ENCODE results near the gene MS4A14.

Gene MS4A14

DNA sequence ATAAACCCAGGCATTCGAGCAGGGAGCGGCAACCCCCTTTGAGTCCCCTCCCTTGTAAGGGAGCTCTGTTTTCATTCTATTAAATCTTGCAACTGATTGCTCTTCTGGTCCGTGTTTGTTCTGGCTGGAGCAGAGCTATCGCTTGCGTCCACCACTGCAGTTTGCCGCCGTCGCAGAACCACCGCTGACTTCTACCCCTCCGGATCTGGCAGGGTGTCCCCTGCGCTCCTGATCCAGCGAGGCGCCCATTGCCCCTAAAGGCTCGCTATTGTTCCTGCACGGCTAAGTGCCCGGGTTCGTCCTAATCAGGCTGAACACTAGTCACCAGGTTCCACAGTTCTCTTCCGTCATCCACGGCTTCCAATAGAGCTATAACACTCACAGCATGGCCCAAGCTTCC lies 28.4 kb upstream of the MS4A14 start:
- Histone ChIP-seq H4K20me1 (ENCODE audit: control insufficient read depth, insufficient read depth, low read depth, low read length) (no peaks in the 10 kb centered on the region), H3K9me3 (ENCODE audit: control insufficient read depth, insufficient read depth, low read length) (peaks cover 14% of the 10 kb centered on the region; the same call in 1 of the 2 replicates), H3K79me2 (ENCODE audit: control insufficient read depth, low read length) (no peaks in the 10 kb centered on the region), H3K36me3 (ENCODE audit: control insufficient read depth, low read length) (0 out of 2 replicates have a peak, but pooled peaks cover 3% of the 10 kb centered on the region), H3K27me3 (ENCODE audit: control insufficient read depth, low read length) (no peaks in the 10 kb centered on the region), H3K9me2 (replicated peaks; ENCODE audit: control insufficient read depth, low read length) (no peaks in the 10 kb centered on the region), H3K4me1 (ENCODE audit: control insufficient read depth, low read length) (peaks cover 41% of the 10 kb centered on the region), H3K4me2 (ENCODE audit: low read length) (no peak overlapping the region), H3K4me3 (ENCODE audit: low read length) (no peak overlapping the region), H3K27ac (ENCODE audit: low read depth, low read length) (no peak overlapping the region), H3F3A (ENCODE audit: control insufficient read depth, insufficient read depth) (no peaks in the 10 kb centered on the region)
- TF ChIP-seq, protein P1, sequence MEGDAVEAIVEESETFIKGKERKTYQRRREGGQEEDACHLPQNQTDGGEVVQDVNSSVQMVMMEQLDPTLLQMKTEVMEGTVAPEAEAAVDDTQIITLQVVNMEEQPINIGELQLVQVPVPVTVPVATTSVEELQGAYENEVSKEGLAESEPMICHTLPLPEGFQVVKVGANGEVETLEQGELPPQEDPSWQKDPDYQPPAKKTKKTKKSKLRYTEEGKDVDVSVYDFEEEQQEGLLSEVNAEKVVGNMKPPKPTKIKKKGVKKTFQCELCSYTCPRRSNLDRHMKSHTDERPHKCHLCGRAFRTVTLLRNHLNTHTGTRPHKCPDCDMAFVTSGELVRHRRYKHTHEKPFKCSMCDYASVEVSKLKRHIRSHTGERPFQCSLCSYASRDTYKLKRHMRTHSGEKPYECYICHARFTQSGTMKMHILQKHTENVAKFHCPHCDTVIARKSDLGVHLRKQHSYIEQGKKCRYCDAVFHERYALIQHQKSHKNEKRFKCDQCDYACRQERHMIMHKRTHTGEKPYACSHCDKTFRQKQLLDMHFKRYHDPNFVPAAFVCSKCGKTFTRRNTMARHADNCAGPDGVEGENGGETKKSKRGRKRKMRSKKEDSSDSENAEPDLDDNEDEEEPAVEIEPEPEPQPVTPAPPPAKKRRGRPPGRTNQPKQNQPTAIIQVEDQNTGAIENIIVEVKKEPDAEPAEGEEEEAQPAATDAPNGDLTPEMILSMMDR (IDR thresholded peaks at IDR 0.05; ENCODE audit: low read depth, low read length, poor library complexity, severe bottlenecking) = no peak
- no peak for TF ChIP-seq EZH2phosphoT487 (IDR thresholded peaks at IDR 0.05; ENCODE audit: borderline replicate concordance, low read length)

DNA sequence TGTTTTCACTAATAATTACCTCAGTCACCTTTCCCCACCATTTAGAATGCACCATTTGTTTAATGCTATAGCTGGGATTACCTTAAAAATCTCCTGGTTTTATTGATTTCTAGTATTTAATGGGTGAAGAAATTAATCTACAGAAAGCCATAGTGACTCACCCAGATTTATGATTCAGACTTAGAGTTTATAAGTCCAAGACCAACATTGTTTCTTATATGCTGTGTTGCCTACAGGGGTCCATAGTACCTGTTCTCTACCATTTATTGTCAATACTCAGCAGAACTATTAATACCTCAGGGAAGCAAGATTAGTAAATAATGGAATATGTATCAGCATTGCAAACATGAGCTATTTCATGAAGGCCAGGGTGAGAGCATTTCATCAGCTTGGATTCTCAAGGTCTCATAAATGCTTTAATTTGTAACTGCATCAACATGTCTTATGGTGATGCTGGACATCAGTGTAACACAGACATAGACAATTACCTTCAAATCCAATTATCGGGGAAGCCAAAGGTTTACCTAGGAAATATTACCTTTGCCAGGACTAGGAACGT lies 25.9 kb upstream of the MS4A14 start:
- no peak overlapping the region for H3K27ac ChIP-seq (ENCODE audit: low read depth, low read length)
- no peaks in the 10 kb centered on the region for H4K20me1 ChIP-seq (ENCODE audit: control insufficient read depth, insufficient read depth, low read depth, low read length)
- no peaks in the 10 kb centered on the region for H3K79me2 ChIP-seq (ENCODE audit: control insufficient read depth, low read length)
- 0 out of 2 replicates have a peak, but pooled peaks cover under 1% of the 10 kb centered on the region for H3K36me3 ChIP-seq (ENCODE audit: control insufficient read depth, low read length)
- no peak overlapping the region for H3K4me2 ChIP-seq (ENCODE audit: low read length)
- H3K9me3 ChIP-seq (ENCODE audit: control insufficient read depth, insufficient read depth, low read length) = peaks cover 11% of the 10 kb centered on the region; the same call in 1 of the 2 replicates
- no peaks in the 10 kb centered on the region for H3K27me3 ChIP-seq (ENCODE audit: control insufficient read depth, low read length)
- TF ChIP-seq, protein P1 (IDR thresholded peaks at IDR 0.05; ENCODE audit: low read depth, low read length, poor library complexity, severe bottlenecking) = no peak
- TF ChIP-seq EZH2phosphoT487 (IDR thresholded peaks at IDR 0.05; ENCODE audit: borderline replicate concordance, low read length) = no peak
- H3K9me2 ChIP-seq (replicated peaks; ENCODE audit: control insufficient read depth, low read length) = no peaks in the 10 kb centered on the region
- H3K4me3 ChIP-seq (ENCODE audit: low read length) = no peak overlapping the region
- H3K4me1 ChIP-seq (ENCODE audit: control insufficient read depth, low read length) = peaks cover 16% of the 10 kb centered on the region
- no peaks in the 10 kb centered on the region for H3F3A ChIP-seq (ENCODE audit: control insufficient read depth, insufficient read depth)

DNA sequence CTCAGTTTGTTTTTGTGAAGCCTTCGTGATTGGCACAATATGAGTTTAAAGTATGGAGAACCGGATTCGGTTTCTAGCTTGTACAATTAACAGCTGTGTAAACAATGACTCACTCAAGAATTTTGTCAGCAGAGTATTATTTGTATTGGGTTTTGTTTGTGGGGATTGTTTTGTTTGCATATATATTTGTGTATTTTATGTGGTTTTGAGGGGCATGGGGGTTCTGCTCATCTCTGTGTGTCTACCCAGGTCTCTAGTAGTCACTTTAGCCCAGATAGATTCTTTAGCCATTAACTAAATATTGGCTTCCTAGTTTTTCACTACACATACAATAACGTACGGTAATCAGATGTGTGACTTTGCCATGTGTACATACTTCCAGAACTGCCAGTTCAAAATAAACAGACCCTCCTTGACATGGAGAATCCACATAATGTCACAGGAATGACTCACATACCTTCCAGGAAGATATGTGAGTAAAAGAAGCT lies 25.4 kb upstream of the MS4A14 start:
- H3K79me2 ChIP-seq (ENCODE audit: control insufficient read depth, low read length) = no peaks in the 10 kb centered on the region
- H3K27me3 ChIP-seq (ENCODE audit: control insufficient read depth, low read length) = no peaks in the 10 kb centered on the region
- H3K9me3 ChIP-seq (ENCODE audit: control insufficient read depth, insufficient read depth, low read length) = peaks cover 11% of the 10 kb centered on the region; the same call in 1 of the 2 replicates
- H3K9me2 ChIP-seq (replicated peaks; ENCODE audit: control insufficient read depth, low read length) = no peaks in the 10 kb centered on the region
- H3F3A ChIP-seq (ENCODE audit: control insufficient read depth, insufficient read depth) = no peaks in the 10 kb centered on the region
- no peak overlapping the region for H3K27ac ChIP-seq (ENCODE audit: low read depth, low read length)
- H3K4me2 ChIP-seq (ENCODE audit: low read length) = no peak overlapping the region
- no peak overlapping the region for H3K4me3 ChIP-seq (ENCODE audit: low read length)
- no peaks in the 10 kb centered on the region for H3K36me3 ChIP-seq (ENCODE audit: control insufficient read depth, low read length)
- no peaks in the 10 kb centered on the region for H4K20me1 ChIP-seq (ENCODE audit: control insufficient read depth, insufficient read depth, low read depth, low read length)
- H3K4me1 ChIP-seq (ENCODE audit: control insufficient read depth, low read length) = peaks cover 13% of the 10 kb centered on the region
- no peak for TF ChIP-seq EZH2phosphoT487 (IDR thresholded peaks at IDR 0.05; ENCODE audit: borderline replicate concordance, low read length)
- TF ChIP-seq, protein P1 (IDR thresholded peaks at IDR 0.05; ENCODE audit: low read depth, low read length, poor library complexity, severe bottlenecking) = no peak
